Measurements from ENCODE around the gene EXT2. TPM values are rescaled to one million over a fixed set of nuclear protein-coding genes. Genes with fewer than 3 reads are reported as not detected.

Gene EXT2
- total RNA-seq, 1 experiment from 2014 or later = 39.1 TPM

- POLR2A ChIA-PET = no interaction called here
- H3K27me3 Mint-ChIP-seq (ENCODE audit: low read depth) = no peaks in the 10 kb centered on the region; the same call in 1 of the 2 replicates
- CTCF ChIA-PET = interaction anchor here (2.4 kb wide), 1 partner anchor 168 kb away, joined by 8 read pairs; no protein-coding TSS in a partner anchor
- DNase-seq (ENCODE audit: low spot score) = no peak
- no peak for ATAC-seq
- no peak overlapping the region for H3K4me3 Mint-ChIP-seq
- TF ChIP-seq ZNF281 (CRISPR knock-in tag; IDR thresholded peaks at IDR 0.05) (no peak), E2F5 (CRISPR knock-in tag; IDR thresholded peaks at IDR 0.05) (no peak), JUN (CRISPR knock-in tag; IDR thresholded peaks at IDR 0.05) (no peak), ZNF671 (CRISPR knock-in tag; IDR thresholded peaks at IDR 0.05) (no peak), CTCF (IDR thresholded peaks at IDR 0.05) (no peak), E2F4 (CRISPR knock-in tag; IDR thresholded peaks at IDR 0.05; ENCODE audit: borderline replicate concordance, low read depth) (no peak), FOXJ3 (CRISPR knock-in tag; IDR thresholded peaks at IDR 0.05; ENCODE audit: borderline replicate concordance) (no peak), CREM (CRISPR knock-in tag; IDR thresholded peaks at IDR 0.05) (no peak), ZNF121 (CRISPR knock-in tag; IDR thresholded peaks at IDR 0.05) (no peak), MAX (CRISPR knock-in tag; IDR thresholded peaks at IDR 0.05) (no peak)
- H3K9me3 Mint-ChIP-seq = no peaks in the 10 kb centered on the region
- no peaks in the 10 kb centered on the region for H3K4me1 Mint-ChIP-seq
- H3K27ac Mint-ChIP-seq = no peak overlapping the region
- no peaks in the 10 kb centered on the region for H3K36me3 Mint-ChIP-seq
Measured at GRCh38 chr11:44057340-44057739, 38.1 kb upstream of the EXT2 start.

GRCh38 chr11:44058275-44058674 is 37.2 kb upstream of the EXT2 start:
- ChIA-PET POLR2A (no interaction called here), CTCF (interaction anchor here (1.1 to 2.4 kb wide), 3 partner anchors 13 to 169 kb away, joined by 3 to 8 read pairs (median 4); no protein-coding TSS in a partner anchor)
- Mint-ChIP-seq H3K9me3 (no peaks in the 10 kb centered on the region), H3K27me3 (ENCODE audit: low read depth) (no peaks in the 10 kb centered on the region; the same call in 1 of the 2 replicates), H3K36me3 (no peaks in the 10 kb centered on the region), H3K27ac (no peak overlapping the region), H3K4me3 (no peak overlapping the region), H3K4me1 (peaks cover 7% of the 10 kb centered on the region; the same call in 1 of the 2 replicates)
- no peak for DNase-seq (ENCODE audit: low spot score)
- ATAC-seq = no peak
- TF ChIP-seq ZNF263 (CRISPR knock-in tag; IDR thresholded peaks at IDR 0.05; ENCODE audit: low read depth) = no peak
- no peak for TF ChIP-seq JUN (CRISPR knock-in tag; IDR thresholded peaks at IDR 0.05)
- no peak for TF ChIP-seq OVOL2 (CRISPR knock-in tag; IDR thresholded peaks at IDR 0.05; ENCODE audit: borderline replicate concordance)
- no peak for TF ChIP-seq GABPB1 (CRISPR knock-in tag; IDR thresholded peaks at IDR 0.05)
- no peak for TF ChIP-seq FOXP1 (CRISPR knock-in tag; IDR thresholded peaks at IDR 0.05; ENCODE audit: borderline replicate concordance)
- no peak for TF ChIP-seq TEAD1 (CRISPR knock-in tag; IDR thresholded peaks at IDR 0.05)
- TF ChIP-seq IRF2 (CRISPR knock-in tag; IDR thresholded peaks at IDR 0.05; ENCODE audit: borderline replicate concordance, low read depth) = no peak
- no peak for TF ChIP-seq EMX1 (CRISPR knock-in tag; IDR thresholded peaks at IDR 0.05)
- TF ChIP-seq SMAD4 (CRISPR knock-in tag; IDR thresholded peaks at IDR 0.05) = no peak
- no peak for TF ChIP-seq ZNF423 (CRISPR knock-in tag; IDR thresholded peaks at IDR 0.05)
- no peak for TF ChIP-seq CDX4 (CRISPR knock-in tag; IDR thresholded peaks at IDR 0.05; ENCODE audit: borderline replicate concordance)

Data from WTC11 (cell line).